IMR-90 (cell line): Measurements from ENCODE around the gene VBP1. TPM values are rescaled to one million over a fixed set of nuclear protein-coding genes. Genes with fewer than 3 reads are reported as not detected.

Source experiments
- ATAC-seq: fragments of 200-7000 bp; cut with Tn5 transposase; 2 replicates; pipeline ENCODE4 v1.9.1; 2020; ENCODE audit warnings: low read depth, mild to moderate bottlenecking, moderate library complexity
- BruUV-seq: library from RNA; stranded (reverse); fragments of 400-500 nt; replicated peaks from 2 replicates; lab custom pipeline; 2021; lab: Mats Ljungman, UMichigan
- CTCF ChIA-PET: fragments of 300-600 bp; formaldehyde crosslinking; extraction: SDS; loops from one replicate; lab custom pipeline; 2021; ENCODE audit warnings: antibody characterized with exemption; lab: Yijun Ruan, JAX
- POLR2A ChIA-PET: fragments of 300-600 bp; sonication (Branson Sonifier 250); formaldehyde crosslinking; loops from one replicate; lab custom pipeline; 2022; ENCODE audit warnings: antibody characterized with exemption; ENCODE audit not compliant: unreplicated experiment; lab: Charles Lee
- DNase-seq: peaks from one replicate; pipeline ENCODE4 v3.0.0; 2013
- H2AFZ ChIP-seq: replicated peaks from 2 replicates; pipeline ENCODE3; 2013; ENCODE audit warnings: low read length, mild to moderate bottlenecking; ENCODE audit not compliant: poor library complexity
- H2AK5ac ChIP-seq: 2 replicates; pipeline ENCODE4 v1.6.1; 2013; ENCODE audit warnings: low read depth, low read length, inconsistent platforms
- H2AK9ac ChIP-seq: replicated peaks from 2 replicates; pipeline ENCODE3; 2013; ENCODE audit warnings: mild to moderate bottlenecking, low read depth, low read length, moderate library complexity; ENCODE audit not compliant: poor library complexity
- H2BK120ac ChIP-seq: 2 replicates; pipeline ENCODE4 v1.6.1; 2013; ENCODE audit warnings: low read depth, low read length, inconsistent platforms
- H2BK15ac ChIP-seq: 3 replicates; pipeline ENCODE4 v1.6.1; 2013; ENCODE audit warnings: low read depth, low read length, inconsistent platforms
- H2BK20ac ChIP-seq: 2 replicates; pipeline ENCODE4 v1.6.1; 2013; ENCODE audit warnings: low read depth, mild to moderate bottlenecking, inconsistent platforms, low read length, moderate library complexity
- H2BK5ac ChIP-seq: 2 replicates; pipeline ENCODE4 v1.6.1; 2013; ENCODE audit warnings: mild to moderate bottlenecking, low read depth, low read length, inconsistent platforms; ENCODE audit not compliant: poor library complexity, severe bottlenecking
- H3K14ac ChIP-seq: replicated peaks from 2 replicates; pipeline ENCODE4 v1.6.1; 2013; ENCODE audit warnings: low read depth, low read length, inconsistent platforms
- H3K18ac ChIP-seq: 2 replicates; pipeline ENCODE4 v1.6.1; 2013; ENCODE audit warnings: low read depth, low read length, control low read depth
- H3K23ac ChIP-seq: 2 replicates; pipeline ENCODE4 v1.6.1; 2013; ENCODE audit warnings: low read depth, low read length, inconsistent platforms
- H3K27ac ChIP-seq: 2 replicates; pipeline ENCODE4 v1.5.1; 2013; ENCODE audit warnings: mild to moderate bottlenecking, control low read depth, low read length; ENCODE audit not compliant: insufficient read depth
- H3K27me3 ChIP-seq: 2 replicates; pipeline ENCODE4 v1.6.1; 2013; ENCODE audit warnings: low read length; ENCODE audit not compliant: control insufficient read depth, insufficient read depth
- H3K36me3 ChIP-seq: 2 replicates; pipeline ENCODE4 v1.6.1; 2013; ENCODE audit warnings: low read length, mixed read lengths; ENCODE audit not compliant: control insufficient read depth, insufficient read depth
- H3K4ac ChIP-seq: 2 replicates; pipeline ENCODE4 v1.6.1; 2013; ENCODE audit warnings: low read depth, low read length, inconsistent platforms
- H3K4me1 ChIP-seq: 2 replicates; pipeline ENCODE4 v1.6.1; 2013; ENCODE audit warnings: low read length, mixed read lengths; ENCODE audit not compliant: control insufficient read depth, insufficient read depth
- H3K4me2 ChIP-seq: 2 replicates; pipeline ENCODE4 v1.6.1; 2013; ENCODE audit warnings: low read depth, mild to moderate bottlenecking, control low read depth, low read length, moderate library complexity
- H3K4me3 ChIP-seq: 2 replicates; pipeline ENCODE4 v1.5.1; 2013; ENCODE audit warnings: low read depth, mild to moderate bottlenecking, control low read depth, low read length, moderate library complexity; ENCODE audit not compliant: insufficient read depth
- H3K56ac ChIP-seq: 2 replicates; pipeline ENCODE4 v1.6.1; 2013; ENCODE audit warnings: low read length, inconsistent platforms; ENCODE audit not compliant: insufficient read depth; ENCODE audit errors: extremely low read depth
- H3K79me1 ChIP-seq, 2 experiments: 2 replicates each; pipeline ENCODE4 v1.6.1; 2013; ENCODE audit warnings: low read length in 2 of 2, inconsistent platforms in 1 of 2, low read depth in 1 of 2
- H3K9ac ChIP-seq: 2 replicates; pipeline ENCODE4 v1.6.1; 2013; ENCODE audit warnings: low read depth, low read length, control low read depth
- H3K9me1 ChIP-seq: 2 replicates; pipeline ENCODE4 v1.6.1; 2013; ENCODE audit warnings: low read length, inconsistent platforms; ENCODE audit not compliant: insufficient read depth
- H3K9me3 ChIP-seq: 2 replicates; pipeline ENCODE4 v1.6.1; 2013; ENCODE audit warnings: low read length; ENCODE audit not compliant: control insufficient read depth, insufficient read depth
- H4K20me1 ChIP-seq: 2 replicates; pipeline ENCODE4 v1.6.1; 2013; ENCODE audit warnings: low read length, inconsistent platforms; ENCODE audit not compliant: insufficient read depth
- H4K5ac ChIP-seq: 2 replicates; pipeline ENCODE4 v1.6.1; 2013; ENCODE audit warnings: mild to moderate bottlenecking, low read depth, low read length, control low read depth
- H4K8ac ChIP-seq, 2 experiments: 2 replicates each; pipeline ENCODE4 v1.6.1; 2013; ENCODE audit warnings: low read depth in 2 of 2, low read length in 2 of 2, control low read depth in 1 of 2, inconsistent platforms in 1 of 2
- H4K91ac ChIP-seq: 2 replicates; pipeline ENCODE4 v1.6.1; 2013; ENCODE audit warnings: low read depth, low read length, inconsistent platforms; ENCODE audit not compliant: insufficient read depth
- BHLHE40 ChIP-seq: fragments of 150-350 bp; IDR thresholded peaks from 2 replicates; pipeline ENCODE4 v1.6.1; 2016; ENCODE audit warnings: mild to moderate bottlenecking, low read depth, low read length
- CEBPB ChIP-seq: IDR thresholded peaks from 2 replicates; pipeline ENCODE4 v1.6.1; 2012; ENCODE audit warnings: low read depth, low read length, improper control_type of control experiment
- CHD1 ChIP-seq: IDR thresholded peaks from 2 replicates; pipeline ENCODE4 v1.6.1; 2012; ENCODE audit warnings: low read depth, low read length, improper control_type of control experiment
- FOS ChIP-seq: fragments of 150-350 bp; IDR thresholded peaks from 2 replicates; pipeline ENCODE4 v1.6.1; 2016; ENCODE audit warnings: low read depth, low read length
- MAFK ChIP-seq: IDR thresholded peaks from 2 replicates; pipeline ENCODE4 v1.6.1; 2012; ENCODE audit warnings: low read depth, low read length, improper control_type of control experiment
- MAZ ChIP-seq: IDR thresholded peaks from 2 replicates; pipeline ENCODE4 v1.6.1; 2012; ENCODE audit warnings: low read depth, mild to moderate bottlenecking, low read length, improper control_type of control experiment, moderate library complexity, borderline replicate concordance
- MXI1 ChIP-seq: IDR thresholded peaks from 2 replicates; pipeline ENCODE4 v1.6.1; 2012; ENCODE audit warnings: low read depth, mild to moderate bottlenecking, low read length, moderate library complexity, borderline replicate concordance
- NFE2L2 ChIP-seq: fragments of 150-350 bp; IDR thresholded peaks from 2 replicates; pipeline ENCODE4 v1.6.1; 2016; ENCODE audit warnings: low read depth, mild to moderate bottlenecking, low read length
- POLR2A ChIP-seq: IDR thresholded peaks from 2 replicates; pipeline ENCODE4 v1.6.1; 2012; ENCODE audit warnings: mild to moderate bottlenecking, low read depth, low read length
- RAD21 ChIP-seq: IDR thresholded peaks from 2 replicates; pipeline ENCODE4 v1.6.1; 2012; ENCODE audit warnings: low read length, improper control_type of control experiment
- RCOR1 ChIP-seq: IDR thresholded peaks from 2 replicates; pipeline ENCODE4 v1.6.1; 2012; ENCODE audit warnings: mild to moderate bottlenecking, low read length, improper control_type of control experiment; ENCODE audit not compliant: insufficient replicate concordance
- RFX5 ChIP-seq: IDR thresholded peaks from 2 replicates; pipeline ENCODE4 v1.8.0; 2012; ENCODE audit warnings: low read depth, mild to moderate bottlenecking, low read length, moderate library complexity
- SMC3 ChIP-seq: fragments of 150-350 bp; IDR thresholded peaks from 2 replicates; pipeline ENCODE4 v1.6.1; 2016; ENCODE audit warnings: low read depth, mild to moderate bottlenecking, antibody characterized with exemption, low read length, moderate library complexity
- WGBS, 2 experiments: methylation state at CpG; one replicate each; pipeline versions ENCODE4 v1.1.5 to v1.1.7; 2013; ENCODE audit warnings: missing lambda C conversion rate in 2 of 2; ENCODE audit not compliant: insufficient read length in 1 of 2; ENCODE audit errors: extremely low coverage in 2 of 2; 5-methylcytosine and 5-hydroxymethylcytosine counted together
- dilution Hi-C: fragments of 300-500 bp; cut with HindIII; formaldehyde crosslinking; loops from one replicate; pipeline ENCODE4 v1.14.3; 2018; ENCODE audit warnings: low sequenced_read_pairs; ENCODE audit not compliant: unreplicated experiment
- in situ Hi-C: fragments of 300-500 bp; cut with MboI; formaldehyde crosslinking; loops from 3 replicates; pipeline ENCODE4 v1.14.3; 2019; ENCODE audit warnings: low sequenced_read_pairs, inconsistent platforms, mixed read lengths
- intact Hi-C: fragments of 100-400 bp; cut with micrococcal nuclease; formaldehyde crosslinking; loops from 2 replicates; pipeline ENCODE4 v1.10.0; 2022
- polyA plus RNA-seq, 3 experiments: library from polyadenylated mRNA; depleted of rRNA; stranded (reverse); fragments of >200 nt; gene quantifications; 2 replicates each; pipeline ENCODE4 v1.2.3, GENCODE V29; 2012; ENCODE audit warnings: low replicate concordance in 1 of 3
- total RNA-seq: library from RNA; depleted of rRNA; stranded (reverse); fragments of >200 nt; gene quantifications from 2 replicates; pipeline ENCODE4 v1.2.3, GENCODE V29; 2012
- TF ChIP-seq, protein P1 (sequence below): fragments of 150-350 bp; IDR thresholded peaks from 2 replicates; pipeline ENCODE4 v1.6.1; 2017; ENCODE audit warnings: mild to moderate bottlenecking, antibody characterized with exemption, low read length, low read depth
- TF ChIP-seq, protein P2 (sequence below): conservative IDR thresholded peaks from 2 replicates; pipeline ENCODE4 v1.5.1; 2012; ENCODE audit warnings: mild to moderate bottlenecking, low read depth, low read length, improper control_type of control experiment
- TF ChIP-seq, protein P3 (sequence below): fragments of 150-350 bp; IDR thresholded peaks from 2 replicates; pipeline ENCODE4 v1.6.1; 2016; ENCODE audit warnings: low read depth, mild to moderate bottlenecking, low read length, moderate library complexity, borderline replicate concordance

Gene VBP1
- total and polyA plus RNA-seq, 2 of the 4 experiments (the other 2 are of a cell fraction), result 30.8 to 42.3 TPM

DNA sequence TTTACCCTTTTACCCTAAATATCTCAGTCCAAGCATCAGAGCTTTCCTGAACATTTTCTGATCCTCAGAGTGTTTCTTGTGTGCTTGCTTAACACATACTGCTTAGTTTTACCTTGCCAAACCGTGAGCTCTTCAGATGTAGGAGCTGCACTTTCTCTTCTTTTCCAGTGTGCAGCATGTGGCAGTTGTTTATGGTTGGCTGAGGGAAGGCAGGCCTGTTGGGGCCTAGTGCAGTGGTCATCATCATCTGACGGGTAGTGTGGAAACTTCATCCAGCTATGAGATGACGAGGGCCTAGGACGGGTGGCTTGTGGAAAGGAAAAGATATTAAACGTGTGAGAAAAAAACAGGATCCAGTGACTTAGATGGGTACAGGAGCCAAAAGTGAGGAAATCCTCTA is 21.5 kb downstream of the VBP1 start:
- no peak overlapping the region for H2AK5ac ChIP-seq
- H4K91ac ChIP-seq, result no peak overlapping the region
- no peak overlapping the region for H3K23ac ChIP-seq
- no peak overlapping the region for H4K8ac ChIP-seq
- H3K79me1 ChIP-seq, result no peaks in the 10 kb centered on the region
- in situ Hi-C loops, result no loop called here
- H3K9ac ChIP-seq, result no peak overlapping the region
- H3K27me3 ChIP-seq, result no peaks in the 10 kb centered on the region
- no peak overlapping the region for H2AFZ ChIP-seq
- ATAC-seq (no peak), DNase-seq (no peak)
- dilution Hi-C loops, result no loop called here
- no peak overlapping the region for H3K4me2 ChIP-seq
- no peak overlapping the region for H2BK15ac ChIP-seq
- no peak overlapping the region for H3K4ac ChIP-seq
- H2AK9ac ChIP-seq, result no peak overlapping the region
- no peak overlapping the region for H2BK20ac ChIP-seq
- no peaks in the 10 kb centered on the region for H3K9me3 ChIP-seq
- H4K20me1 ChIP-seq, result no peaks in the 10 kb centered on the region; the same call in 1 of the 2 replicates
- H3K18ac ChIP-seq, result no peak overlapping the region
- H3K9me1 ChIP-seq, result no peaks in the 10 kb centered on the region
- H3K4me1 ChIP-seq, result no peaks in the 10 kb centered on the region
- 40% methylated on average over 1 of the region's 5 CpGs; no CpG with 5 or more reads in 1 of the 2 experiments for WGBS, 2 experiments
- no peak overlapping the region for H2BK120ac ChIP-seq
- ChIA-PET POLR2A (no interaction called here), CTCF (interaction anchor here (0.5 kb wide), 1 partner anchor 372 kb away, joined by 7 read pairs; no protein-coding TSS in a partner anchor)
- no peak overlapping the region for H3K14ac ChIP-seq
- no peak overlapping the region for H3K27ac ChIP-seq
- H3K4me3 ChIP-seq, result no peak overlapping the region
- H4K5ac ChIP-seq, result no peak overlapping the region
- TF ChIP-seq MAZ, result no peak
- no peak for TF ChIP-seq RFX5
- TF ChIP-seq RCOR1, result no peak
- TF ChIP-seq, protein P1, sequence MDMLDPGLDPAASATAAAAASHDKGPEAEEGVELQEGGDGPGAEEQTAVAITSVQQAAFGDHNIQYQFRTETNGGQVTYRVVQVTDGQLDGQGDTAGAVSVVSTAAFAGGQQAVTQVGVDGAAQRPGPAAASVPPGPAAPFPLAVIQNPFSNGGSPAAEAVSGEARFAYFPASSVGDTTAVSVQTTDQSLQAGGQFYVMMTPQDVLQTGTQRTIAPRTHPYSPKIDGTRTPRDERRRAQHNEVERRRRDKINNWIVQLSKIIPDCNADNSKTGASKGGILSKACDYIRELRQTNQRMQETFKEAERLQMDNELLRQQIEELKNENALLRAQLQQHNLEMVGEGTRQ, result no peak
- TF ChIP-seq, protein P2, sequence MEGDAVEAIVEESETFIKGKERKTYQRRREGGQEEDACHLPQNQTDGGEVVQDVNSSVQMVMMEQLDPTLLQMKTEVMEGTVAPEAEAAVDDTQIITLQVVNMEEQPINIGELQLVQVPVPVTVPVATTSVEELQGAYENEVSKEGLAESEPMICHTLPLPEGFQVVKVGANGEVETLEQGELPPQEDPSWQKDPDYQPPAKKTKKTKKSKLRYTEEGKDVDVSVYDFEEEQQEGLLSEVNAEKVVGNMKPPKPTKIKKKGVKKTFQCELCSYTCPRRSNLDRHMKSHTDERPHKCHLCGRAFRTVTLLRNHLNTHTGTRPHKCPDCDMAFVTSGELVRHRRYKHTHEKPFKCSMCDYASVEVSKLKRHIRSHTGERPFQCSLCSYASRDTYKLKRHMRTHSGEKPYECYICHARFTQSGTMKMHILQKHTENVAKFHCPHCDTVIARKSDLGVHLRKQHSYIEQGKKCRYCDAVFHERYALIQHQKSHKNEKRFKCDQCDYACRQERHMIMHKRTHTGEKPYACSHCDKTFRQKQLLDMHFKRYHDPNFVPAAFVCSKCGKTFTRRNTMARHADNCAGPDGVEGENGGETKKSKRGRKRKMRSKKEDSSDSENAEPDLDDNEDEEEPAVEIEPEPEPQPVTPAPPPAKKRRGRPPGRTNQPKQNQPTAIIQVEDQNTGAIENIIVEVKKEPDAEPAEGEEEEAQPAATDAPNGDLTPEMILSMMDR, result no peak
- TF ChIP-seq MAFK, result no peak
- no peak for TF ChIP-seq POLR2A
- TF ChIP-seq RAD21, result no peak
- TF ChIP-seq SMC3, result no peak
- TF ChIP-seq CHD1, result no peak
- TF ChIP-seq MXI1, result no peak
- no peak for TF ChIP-seq BHLHE40
- TF ChIP-seq FOS, result no peak
- TF ChIP-seq, protein P3, sequence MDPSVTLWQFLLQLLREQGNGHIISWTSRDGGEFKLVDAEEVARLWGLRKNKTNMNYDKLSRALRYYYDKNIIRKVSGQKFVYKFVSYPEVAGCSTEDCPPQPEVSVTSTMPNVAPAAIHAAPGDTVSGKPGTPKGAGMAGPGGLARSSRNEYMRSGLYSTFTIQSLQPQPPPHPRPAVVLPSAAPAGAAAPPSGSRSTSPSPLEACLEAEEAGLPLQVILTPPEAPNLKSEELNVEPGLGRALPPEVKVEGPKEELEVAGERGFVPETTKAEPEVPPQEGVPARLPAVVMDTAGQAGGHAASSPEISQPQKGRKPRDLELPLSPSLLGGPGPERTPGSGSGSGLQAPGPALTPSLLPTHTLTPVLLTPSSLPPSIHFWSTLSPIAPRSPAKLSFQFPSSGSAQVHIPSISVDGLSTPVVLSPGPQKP, result no peak
- TF ChIP-seq CEBPB, result no peak
- TF ChIP-seq NFE2L2, result no peak
- intact Hi-C loops, result no loop called here
- BruUV-seq, result no TSS peak
- H3K36me3 ChIP-seq, result peaks cover 6% of the 10 kb centered on the region
- H3K56ac ChIP-seq, result no peak overlapping the region
- no peak overlapping the region for H2BK5ac ChIP-seq
